ENCODE data around the gene KLF9.

KLF9 gene

GRCh38 chr9:70413799-70414775, at the start of gene KLF9:
KLF9 (minus strand) TSS chr9:70414657; CDS start chr9:70413363, 1,294 bp downstream.
- in situ Hi-C loops (cut with MboI; ENCODE audit: low sequenced_read_pairs): no loop called here

- in situ Hi-C loops (cut with MboI; ENCODE audit: low sequenced_read_pairs): no loop called here
These were observed 49.4 kb upstream of the KLF9 start for GRCh38 chr9:70463877-70464276.

- in situ Hi-C loops (cut with MboI; ENCODE audit: low sequenced_read_pairs): no loop called here
These were observed 47.8 kb upstream of the KLF9 start for GRCh38 chr9:70462300-70462699.

- in situ Hi-C loops (cut with MboI; ENCODE audit: low sequenced_read_pairs): no loop called here
These were observed 42.8 kb upstream of the KLF9 start for GRCh38 chr9:70457235-70457634.

GRCh38 chr9:70455993-70456704, 41.7 kb upstream of the KLF9 start:
- in situ Hi-C loops (cut with MboI; ENCODE audit: low sequenced_read_pairs): no loop called here

GRCh38 chr9:70452365-70452764, 37.9 kb upstream of the KLF9 start:
- in situ Hi-C loops (cut with MboI; ENCODE audit: low sequenced_read_pairs): no loop called here

GRCh38 chr9:70451765-70452164, 37.3 kb upstream of the KLF9 start:
- in situ Hi-C loops (cut with MboI; ENCODE audit: low sequenced_read_pairs): no loop called here

- in situ Hi-C loops (cut with MboI; ENCODE audit: low sequenced_read_pairs): no loop called here
These were observed 36.3 kb upstream of the KLF9 start for GRCh38 chr9:70450738-70451137.

- in situ Hi-C loops (cut with MboI; ENCODE audit: low sequenced_read_pairs): no loop called here
These were observed 35.0 kb upstream of the KLF9 start for GRCh38 chr9:70449461-70449860.

GRCh38 chr9:70448919-70449318, 34.5 kb upstream of the KLF9 start:
- in situ Hi-C loops (cut with MboI; ENCODE audit: low sequenced_read_pairs): no loop called here

- in situ Hi-C loops (cut with MboI; ENCODE audit: low sequenced_read_pairs): no loop called here
These were observed 30.4 kb upstream of the KLF9 start for GRCh38 chr9:70444904-70445303.

- in situ Hi-C loops (cut with MboI; ENCODE audit: low sequenced_read_pairs): no loop called here
These were observed 27.9 kb upstream of the KLF9 start for GRCh38 chr9:70442328-70442848.

- in situ Hi-C loops (cut with MboI; ENCODE audit: low sequenced_read_pairs): no loop called here
These were observed 27.2 kb upstream of the KLF9 start for GRCh38 chr9:70441622-70442021.

- in situ Hi-C loops (cut with MboI; ENCODE audit: low sequenced_read_pairs): no loop called here
These were observed 25.7 kb upstream of the KLF9 start for GRCh38 chr9:70439991-70440706.

GRCh38 chr9:70438341-70438928, 24.0 kb upstream of the KLF9 start:
- in situ Hi-C loops (cut with MboI; ENCODE audit: low sequenced_read_pairs): no loop called here

- in situ Hi-C loops (cut with MboI; ENCODE audit: low sequenced_read_pairs): no loop called here
These were observed 21.5 kb upstream of the KLF9 start for GRCh38 chr9:70435948-70436347.

GRCh38 chr9:70429899-70430298, 15.4 kb upstream of the KLF9 start:
- in situ Hi-C loops (cut with MboI; ENCODE audit: low sequenced_read_pairs): no loop called here

- in situ Hi-C loops (cut with MboI; ENCODE audit: low sequenced_read_pairs): no loop called here
These were observed 14.3 kb upstream of the KLF9 start for GRCh38 chr9:70428781-70429180.

- in situ Hi-C loops (cut with MboI; ENCODE audit: low sequenced_read_pairs): no loop called here
These were observed 12.9 kb upstream of the KLF9 start for GRCh38 chr9:70427161-70427945.

GRCh38 chr9:70425192-70425591, 10.7 kb upstream of the KLF9 start:
- in situ Hi-C loops (cut with MboI; ENCODE audit: low sequenced_read_pairs): no loop called here
